Hematopoietic multipotent progenitor cell treated with erythropoietin and hydrocortisone succinate and interleukin-3 and kit ligand, for 17 days (in vitro differentiated cells): ENCODE data around the gene NFIC.
"Not testable (repeated sequence)": the region's sequence is repeated elsewhere in the genome, so short reads cannot be mapped to it uniquely, and the experiment has no call there.

ENCODE experiments used
- DNase-seq: peaks from one replicate; pipeline ENCODE4 v3.0.0-alpha.2; 2015; ENCODE audit warnings: low spot score

Gene NFIC

GRCh38 chr19:3452942-3453214 is 86.5 kb downstream of the NFIC start:
- not testable (repeated sequence) for DNase-seq

GRCh38 chr19:3453840-3454239 is 87.5 kb downstream of the NFIC start:
- no peak for DNase-seq

GRCh38 chr19:3454656-3455392 is 88.4 kb downstream of the NFIC start:
- no peak for DNase-seq

- no peak for DNase-seq
These were observed 89.1 kb downstream of the NFIC start for GRCh38 chr19:3455393-3455955.

GRCh38 chr19:3455960-3456601 is 89.7 kb downstream of the NFIC start:
- no peak for DNase-seq

- DNase-seq: no peak
These were observed 90.6 kb downstream of the NFIC start for GRCh38 chr19:3456925-3457527.

- no peak for DNase-seq
These were observed 91.3 kb downstream of the NFIC start for GRCh38 chr19:3457528-3458228.

GRCh38 chr19:3458229-3459088 is 92.1 kb downstream of the NFIC start:
- DNase-seq: no peak

GRCh38 chr19:3459089-3459881 is 92.9 kb downstream of the NFIC start:
- DNase-seq: no peak

- no peak for DNase-seq
These were observed 93.7 kb downstream of the NFIC start for GRCh38 chr19:3459965-3460582.

- no peak for DNase-seq
These were observed 96.8 kb downstream of the NFIC start for GRCh38 chr19:3462991-3463713.

GRCh38 chr19:3463714-3464586 is 97.6 kb downstream of the NFIC start:
- no peak for DNase-seq

- DNase-seq: no peak
These were observed 98.3 kb downstream of the NFIC start for GRCh38 chr19:3464587-3465235.

- DNase-seq: no peak
These were observed 99.2 kb downstream of the NFIC start for GRCh38 chr19:3465552-3465951.

GRCh38 chr19:3466635-3467034 is 100.3 kb downstream of the NFIC start:
- DNase-seq: no peak

GRCh38 chr19:3467437-3468198 is 101.2 kb downstream of the NFIC start:
- no peak for DNase-seq

- no peak for DNase-seq
These were observed 101.8 kb downstream of the NFIC start for GRCh38 chr19:3468211-3468610.
